Activated naive CD8-positive, alpha-beta T cell treated with anti-CD3 and anti-CD28 coated beads, Interleukin-2, amount 10 ng/mL, durations not matched to agents 7 days and 5 days (primary cell): ENCODE data around the gene MAPKAPK5. TPM values are rescaled to one million over a fixed set of nuclear protein-coding genes. Genes with fewer than 3 reads are reported as not detected.
"Not testable (repeated sequence)": the region's sequence is repeated elsewhere in the genome, so short reads cannot be mapped to it uniquely, and the experiment has no call there.

ENCODE experiments used
- ATAC-seq: fragments of 150-1000 bp; cut with Tn5 transposase; one replicate; pipeline ENCODE4 v1.10.0; 2021; ENCODE audit warnings: low read depth, moderate library complexity
- POLR2A ChIA-PET: fragments of 350-600 bp; sonication (Branson Sonifier 250); formaldehyde crosslinking; loops from one replicate; lab custom pipeline; 2021; ENCODE audit warnings: antibody characterized with exemption; lab: Charles Lee
- DNase-seq: peaks from one replicate; pipeline ENCODE4 v3.0.0; 2021
- H3K27ac Mint-ChIP-seq: one replicate; pipeline ENCODE4 v1.8.0; 2022; ENCODE audit warnings: mild to moderate bottlenecking, mixed read lengths
- H3K27me3 Mint-ChIP-seq: one replicate; pipeline ENCODE4 v1.8.0; 2022; ENCODE audit warnings: mild to moderate bottlenecking, moderate library complexity, mixed read lengths
- H3K36me3 Mint-ChIP-seq: one replicate; pipeline ENCODE4 v1.8.0; 2021; ENCODE audit warnings: mild to moderate bottlenecking, mixed read lengths
- H3K4me1 Mint-ChIP-seq: one replicate; pipeline ENCODE4 v1.8.0; 2021; ENCODE audit warnings: mixed read lengths
- H3K4me3 Mint-ChIP-seq: one replicate; pipeline ENCODE4 v1.8.0; 2022; ENCODE audit warnings: mild to moderate bottlenecking, moderate library complexity, mixed read lengths
- H3K9me3 Mint-ChIP-seq: one replicate; pipeline ENCODE4 v1.8.0; 2021; ENCODE audit warnings: mixed read lengths
- total RNA-seq, 2 experiments: library from RNA; stranded (reverse); gene quantifications; one replicate each; pipeline ENCODE4 v1.2.3, GENCODE V29; 2021

The MAPKAPK5 gene
- total RNA-seq, 2 experiments from 2014 or later: 52.5 to 63.7 TPM

DNA sequence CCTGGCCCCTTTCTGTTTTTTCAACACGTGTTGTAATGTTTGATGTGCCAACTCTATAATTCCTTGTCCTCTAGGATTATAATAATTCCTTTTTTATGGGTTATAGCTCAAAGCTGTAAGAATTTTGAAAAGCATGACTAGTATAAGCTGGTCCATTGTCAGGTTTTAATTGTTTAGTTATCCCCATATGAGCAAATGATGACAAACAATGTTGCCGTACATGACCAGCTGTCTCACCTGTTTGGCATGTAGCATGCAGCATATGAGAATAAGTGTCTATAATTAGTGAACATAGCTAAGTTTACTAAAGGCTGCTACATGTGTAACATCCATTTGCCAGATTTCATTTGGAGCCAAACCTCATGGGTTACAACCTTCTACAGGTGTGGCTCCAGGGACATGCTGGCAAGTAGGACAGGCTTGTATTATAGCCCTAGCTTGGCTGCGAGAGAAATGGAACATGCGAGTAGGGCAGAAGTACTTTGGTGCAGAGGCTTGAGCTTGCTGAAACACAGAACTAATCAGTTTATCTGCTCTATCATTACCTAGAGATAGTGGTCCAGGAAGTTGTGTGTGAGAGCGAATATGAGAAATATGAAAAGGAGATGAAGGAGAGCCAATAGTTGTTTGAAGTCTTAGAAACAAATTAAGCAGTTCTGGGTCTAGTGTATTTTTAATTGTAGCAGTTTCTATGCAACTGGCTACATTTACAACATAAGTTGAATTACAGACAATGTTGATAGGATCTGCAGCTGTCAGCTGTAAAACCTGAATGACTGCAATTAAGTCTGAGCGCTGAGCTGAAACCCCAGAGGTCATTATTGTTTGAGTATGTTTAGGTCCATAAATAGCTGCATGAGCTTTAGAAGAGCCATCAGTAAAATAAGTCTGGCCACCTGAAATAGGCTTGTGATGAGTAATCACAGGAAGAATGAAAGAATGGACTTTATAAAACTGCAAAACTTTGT, 22.6 kb upstream of the MAPKAPK5 start:
- DNase-seq: no peak
- ATAC-seq: no peak
- no peaks in the 10 kb centered on the region for H3K36me3 Mint-ChIP-seq
- H3K4me3 Mint-ChIP-seq: no peak overlapping the region
- POLR2A ChIA-PET: no interaction called here
- no peaks in the 10 kb centered on the region for H3K9me3 Mint-ChIP-seq
- no peak overlapping the region for H3K27ac Mint-ChIP-seq
- peaks cover 31% of the 10 kb centered on the region for H3K27me3 Mint-ChIP-seq
- no peaks in the 10 kb centered on the region for H3K4me1 Mint-ChIP-seq

DNA sequence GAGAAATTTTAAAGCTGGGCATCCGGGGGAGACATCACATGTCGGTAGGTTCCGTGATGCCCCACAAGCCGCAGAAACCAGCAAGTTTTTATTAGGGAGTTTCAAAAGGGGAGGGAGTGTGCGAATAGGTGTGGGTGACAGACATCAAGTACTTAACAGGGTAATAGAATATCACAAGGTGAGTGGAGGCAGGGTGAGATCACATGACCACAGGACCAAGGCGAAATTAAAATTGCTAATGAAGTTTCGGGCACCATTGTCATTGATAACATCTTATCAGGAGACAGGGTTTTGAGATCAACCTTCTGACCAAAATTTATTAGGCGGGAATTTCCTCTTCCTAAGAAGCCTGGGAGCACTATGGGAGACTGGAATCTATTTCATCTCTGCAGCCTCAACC, 21.2 kb upstream of the MAPKAPK5 start:
- H3K4me3 Mint-ChIP-seq, POLR2A ChIA-PET, H3K27ac Mint-ChIP-seq, H3K36me3 Mint-ChIP-seq, ATAC-seq, H3K9me3 Mint-ChIP-seq, H3K4me1 Mint-ChIP-seq, DNase-seq: not testable (repeated sequence)
- peaks cover 31% of the 10 kb centered on the region for H3K27me3 Mint-ChIP-seq

DNA sequence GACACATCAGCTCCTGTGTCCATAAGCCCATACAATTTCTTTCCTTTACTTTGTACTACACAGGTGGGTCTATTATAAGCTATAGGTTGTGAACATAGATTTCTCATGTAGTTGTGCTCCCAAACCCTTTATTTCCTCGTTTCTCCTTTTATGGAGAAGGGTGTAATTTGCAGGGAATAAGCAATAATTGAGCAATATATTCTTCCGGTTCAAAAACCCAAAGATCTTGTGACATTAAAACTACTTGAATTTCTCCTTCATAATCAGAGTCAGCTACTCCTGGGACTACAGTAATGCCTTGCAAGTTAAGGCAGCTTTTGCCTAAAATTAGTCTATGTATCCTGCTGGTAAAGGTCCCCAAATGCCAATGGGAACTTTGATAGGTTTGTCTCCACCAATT, 19.1 kb upstream of the MAPKAPK5 start:
- H3K4me1 Mint-ChIP-seq: no peaks in the 10 kb centered on the region
- POLR2A ChIA-PET: no interaction called here
- H3K9me3 Mint-ChIP-seq: no peaks in the 10 kb centered on the region
- H3K4me3 Mint-ChIP-seq: no peak overlapping the region
- ATAC-seq (no peak), DNase-seq (no peak)
- no peaks in the 10 kb centered on the region for H3K36me3 Mint-ChIP-seq
- H3K27me3 Mint-ChIP-seq: peaks cover 28% of the 10 kb centered on the region
- no peak overlapping the region for H3K27ac Mint-ChIP-seq

DNA sequence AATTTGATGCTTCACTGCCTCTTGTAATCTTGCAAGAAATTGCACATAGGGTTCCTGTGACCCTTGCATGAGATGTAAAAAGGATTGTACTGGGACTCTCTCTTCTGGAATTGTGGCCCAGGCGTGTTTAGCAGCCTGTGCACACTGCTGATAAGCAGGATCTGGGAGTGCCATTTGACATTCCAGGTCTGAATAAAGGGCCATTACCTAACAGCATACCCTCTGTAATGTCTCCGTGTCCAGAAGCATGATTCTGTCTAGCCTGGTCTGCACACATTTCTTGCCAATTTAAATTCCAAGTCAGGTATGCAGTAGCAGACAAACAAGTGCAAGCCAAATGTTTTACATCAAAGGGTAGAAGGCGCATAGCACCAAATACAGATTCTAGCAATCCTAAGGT, 18.1 kb upstream of the MAPKAPK5 start:
- peaks cover 24% of the 10 kb centered on the region for H3K27me3 Mint-ChIP-seq
- no peak for DNase-seq
- POLR2A ChIA-PET: no interaction called here
- H3K36me3 Mint-ChIP-seq: no peaks in the 10 kb centered on the region
- H3K27ac Mint-ChIP-seq: no peak overlapping the region
- H3K4me1 Mint-ChIP-seq: no peaks in the 10 kb centered on the region
- no peak overlapping the region for H3K4me3 Mint-ChIP-seq
- H3K9me3 Mint-ChIP-seq: no peaks in the 10 kb centered on the region
- ATAC-seq: no peak

DNA sequence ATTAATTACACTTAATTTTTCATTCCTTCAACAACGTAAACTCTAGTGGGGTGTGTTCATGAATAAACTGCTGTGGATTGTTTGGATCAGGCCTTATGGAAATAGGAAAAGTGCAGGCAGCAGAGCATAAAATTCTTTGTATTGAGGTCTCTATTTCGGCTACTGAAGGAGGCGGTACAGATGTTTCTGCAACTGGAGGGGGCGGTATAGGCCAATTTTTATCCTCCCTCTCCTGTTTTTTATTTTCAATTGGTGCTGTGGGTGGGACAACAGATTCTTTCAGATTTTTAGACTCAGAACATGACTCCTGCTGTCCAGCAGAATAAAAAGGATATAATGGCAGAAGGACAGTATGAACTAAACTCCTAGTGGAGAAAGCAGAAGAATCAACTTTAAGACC, 17.7 kb upstream of the MAPKAPK5 start:
- POLR2A ChIA-PET, H3K36me3 Mint-ChIP-seq, DNase-seq, H3K4me1 Mint-ChIP-seq, H3K4me3 Mint-ChIP-seq, H3K27ac Mint-ChIP-seq, ATAC-seq, H3K9me3 Mint-ChIP-seq: not testable (repeated sequence)
- peaks cover 24% of the 10 kb centered on the region for H3K27me3 Mint-ChIP-seq

DNA sequence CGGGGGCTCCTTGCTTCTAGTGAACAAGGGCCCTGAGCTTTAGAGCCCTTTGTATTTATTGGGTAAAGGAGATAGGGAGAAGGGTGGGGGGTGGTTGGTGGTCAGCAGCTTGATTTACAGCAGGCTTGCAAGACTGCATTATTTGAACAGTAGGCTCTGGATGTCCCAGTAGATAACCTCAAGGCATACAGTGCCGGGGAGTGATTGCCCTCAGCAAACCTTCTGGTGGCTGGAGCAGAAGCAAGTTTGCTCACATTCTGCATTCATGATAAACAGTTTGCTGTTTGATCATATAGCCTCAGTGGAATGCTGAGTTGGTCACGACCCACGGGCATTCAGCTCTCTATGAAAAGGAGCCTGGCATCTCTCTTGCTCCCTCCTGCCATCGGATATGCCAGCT, 16.5 kb upstream of the MAPKAPK5 start:
- H3K4me1 Mint-ChIP-seq: no peaks in the 10 kb centered on the region
- H3K27me3 Mint-ChIP-seq: peaks cover 23% of the 10 kb centered on the region
- H3K4me3 Mint-ChIP-seq: no peak overlapping the region
- DNase-seq: no peak
- H3K27ac Mint-ChIP-seq: no peak overlapping the region
- POLR2A ChIA-PET: no interaction called here
- ATAC-seq: no peak
- H3K9me3 Mint-ChIP-seq: no peaks in the 10 kb centered on the region
- H3K36me3 Mint-ChIP-seq: no peaks in the 10 kb centered on the region

DNA sequence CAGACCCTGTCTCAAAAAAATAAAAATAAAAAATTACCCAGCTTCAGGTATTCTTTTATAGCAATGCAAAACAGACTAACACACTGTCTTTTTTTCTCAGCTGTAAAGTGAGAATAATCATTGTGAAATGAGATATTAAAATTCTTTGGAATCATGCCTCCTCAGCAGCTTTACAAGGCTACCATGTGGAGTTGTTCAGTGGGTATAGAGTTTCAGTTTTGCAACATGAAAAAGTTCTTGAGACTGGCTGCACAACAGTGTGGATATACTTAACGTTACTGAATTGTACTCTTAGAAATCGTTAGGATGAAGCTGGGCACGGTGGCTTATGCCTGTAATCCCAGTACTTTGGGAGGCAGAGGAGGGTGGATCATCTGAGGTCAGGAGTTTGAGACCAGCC, 15.7 kb upstream of the MAPKAPK5 start:
- Mint-ChIP-seq H3K9me3 (no peaks in the 10 kb centered on the region), H3K27ac (no peak overlapping the region), H3K4me3 (no peak overlapping the region), H3K4me1 (no peaks in the 10 kb centered on the region), H3K27me3 (peaks cover 20% of the 10 kb centered on the region), H3K36me3 (no peaks in the 10 kb centered on the region)
- POLR2A ChIA-PET: no interaction called here
- ATAC-seq (no peak), DNase-seq (no peak)

DNA sequence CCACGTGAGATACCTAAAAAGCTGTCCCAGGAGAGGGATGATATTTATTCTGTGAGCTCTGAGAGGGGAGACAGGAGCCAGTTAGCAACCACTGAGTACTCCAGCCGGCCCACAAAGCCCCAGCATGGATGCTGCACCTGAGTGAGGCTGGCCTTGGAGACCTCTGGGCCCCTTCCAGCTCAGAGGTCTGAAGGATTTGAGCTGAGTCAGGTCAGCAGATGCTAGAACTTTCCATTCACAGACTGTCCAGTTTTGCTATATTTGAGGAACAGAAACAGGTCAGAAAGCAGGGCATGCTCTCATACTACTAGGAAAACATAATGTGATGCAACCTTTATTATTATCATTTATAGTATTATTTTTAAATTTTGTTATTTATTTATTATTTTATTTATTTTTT, 15.0 kb upstream of the MAPKAPK5 start:
- DNase-seq: no peak
- POLR2A ChIA-PET: no interaction called here
- H3K27me3 Mint-ChIP-seq: peaks cover 17% of the 10 kb centered on the region
- ATAC-seq: no peak
- no peaks in the 10 kb centered on the region for H3K36me3 Mint-ChIP-seq
- no peaks in the 10 kb centered on the region for H3K9me3 Mint-ChIP-seq
- no peaks in the 10 kb centered on the region for H3K4me1 Mint-ChIP-seq
- H3K27ac Mint-ChIP-seq: no peak overlapping the region
- no peak overlapping the region for H3K4me3 Mint-ChIP-seq

DNA sequence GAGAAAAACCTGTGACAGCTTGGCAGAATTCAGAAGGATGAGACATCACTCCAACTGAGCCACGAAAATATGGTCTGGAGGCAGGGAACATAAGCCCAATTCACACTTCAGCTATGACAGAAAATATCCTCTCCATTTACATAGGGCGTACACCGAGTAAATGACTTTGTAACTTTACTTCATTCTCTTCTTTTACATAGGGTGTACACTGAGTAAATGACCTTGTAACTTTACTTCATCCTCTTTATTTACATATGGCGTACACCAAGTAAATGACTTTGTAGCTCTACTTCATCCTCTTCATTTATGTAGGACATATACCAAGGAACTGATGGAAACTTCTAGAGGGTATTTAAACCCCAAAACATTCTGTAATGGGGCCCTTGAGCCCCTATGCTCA, 14.1 kb upstream of the MAPKAPK5 start:
- Mint-ChIP-seq H3K27ac (no peak overlapping the region), H3K9me3 (no peaks in the 10 kb centered on the region), H3K4me1 (no peaks in the 10 kb centered on the region), H3K36me3 (no peaks in the 10 kb centered on the region), H3K27me3 (peaks cover 14% of the 10 kb centered on the region), H3K4me3 (no peak overlapping the region)
- ATAC-seq: no peak
- no peak for DNase-seq
- POLR2A ChIA-PET: no interaction called here

DNA sequence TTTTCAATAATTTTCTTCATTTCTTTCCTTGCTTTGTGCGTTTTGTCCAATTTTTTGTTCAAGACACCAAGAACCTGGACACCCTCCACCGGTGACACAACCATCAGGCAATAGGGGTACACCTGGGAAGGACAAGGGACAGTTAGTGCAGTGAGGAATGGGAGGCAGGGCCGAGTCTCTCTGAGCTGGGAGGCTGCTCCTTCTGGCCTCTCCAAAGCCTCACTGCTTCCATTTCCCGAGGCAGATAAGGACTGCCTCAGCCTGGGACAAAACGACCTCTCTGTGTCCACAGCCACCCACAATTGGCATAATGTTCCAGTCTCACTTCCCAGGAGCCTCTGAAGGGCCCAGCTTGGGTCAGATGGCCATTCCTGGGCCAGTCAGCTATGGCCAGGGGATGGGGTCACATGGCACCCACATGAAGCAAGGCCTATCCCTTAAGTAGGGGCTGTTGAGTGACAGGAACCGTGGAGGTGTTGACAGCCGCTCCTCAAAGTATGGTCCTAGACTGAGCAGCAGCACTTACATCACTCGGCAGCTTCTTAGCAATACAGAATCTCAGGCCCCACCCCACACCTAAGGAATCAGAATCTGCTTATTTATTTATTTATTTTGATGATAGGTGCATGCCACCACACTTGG, 13.6 kb upstream of the MAPKAPK5 start:
- no peaks in the 10 kb centered on the region for H3K4me1 Mint-ChIP-seq
- no peak overlapping the region for H3K4me3 Mint-ChIP-seq

DNA sequence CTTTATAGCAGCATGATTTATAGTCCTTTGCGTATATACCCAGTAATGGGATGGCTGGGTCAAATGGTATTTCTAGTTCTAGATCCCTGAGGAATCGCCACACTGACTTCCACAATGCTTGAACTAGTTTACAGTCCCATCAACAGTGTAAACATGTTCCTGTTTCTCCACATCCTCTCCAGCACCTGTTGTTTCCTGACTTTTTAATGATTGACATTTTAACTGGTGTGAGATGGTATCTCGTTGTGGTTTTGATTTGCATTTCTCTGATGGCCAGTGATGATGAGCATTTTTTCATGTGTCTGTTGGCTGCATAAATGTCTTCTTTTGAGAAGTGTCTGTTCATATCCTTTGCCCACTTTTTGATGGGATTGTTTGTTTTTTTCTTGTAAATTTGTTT, 12.4 kb upstream of the MAPKAPK5 start:
- DNase-seq, POLR2A ChIA-PET, H3K4me1 Mint-ChIP-seq, H3K27me3 Mint-ChIP-seq, H3K9me3 Mint-ChIP-seq, ATAC-seq, H3K4me3 Mint-ChIP-seq, H3K27ac Mint-ChIP-seq, H3K36me3 Mint-ChIP-seq: not testable (repeated sequence)

More for the DNA sequence above, 13.6 kb upstream of the MAPKAPK5 start:
- DNase-seq (no peak), ATAC-seq (no peak)
- Mint-ChIP-seq H3K36me3 (no peaks in the 10 kb centered on the region), H3K27me3 (peaks cover 8% of the 10 kb centered on the region), H3K27ac (no peak overlapping the region), H3K9me3 (no peaks in the 10 kb centered on the region)
- POLR2A ChIA-PET: no interaction called here

DNA sequence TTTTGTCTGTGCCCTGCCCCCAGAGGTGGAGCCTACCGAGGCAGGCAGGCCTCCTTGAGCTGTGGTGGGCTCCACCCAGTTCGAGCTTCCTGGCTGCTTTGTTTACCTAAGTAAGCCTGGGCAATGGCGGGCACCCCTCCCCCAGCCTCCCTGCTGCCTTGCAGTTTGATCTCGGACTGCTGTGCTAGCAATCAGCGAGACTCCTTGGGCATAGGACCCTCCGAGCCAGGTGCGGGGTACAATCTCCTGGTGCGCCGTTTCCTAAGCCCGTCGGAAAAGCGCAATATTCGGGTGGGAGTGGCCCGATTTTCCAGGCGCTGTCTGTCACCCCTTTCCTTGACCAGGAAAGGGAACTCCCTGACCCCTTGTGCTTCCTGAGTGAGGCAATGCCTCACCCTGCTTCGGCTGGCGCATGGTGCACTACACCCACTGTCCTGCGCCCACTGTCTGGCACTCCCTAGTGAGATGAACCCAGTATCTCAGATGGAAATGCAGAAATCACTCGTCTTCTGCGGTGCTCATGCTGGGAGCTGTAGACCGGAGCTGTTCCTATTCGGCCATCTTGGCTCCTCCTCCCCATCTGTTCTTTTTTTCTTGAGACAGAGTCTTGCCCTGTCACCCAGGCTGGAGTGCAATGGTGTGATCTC, 7.2 kb upstream of the MAPKAPK5 start:
- DNase-seq: peak; percentile 38
- POLR2A ChIA-PET: interaction anchor here (0.6 kb wide), 1 partner anchor 12 kb away, joined by 3 read pairs; no protein-coding TSS in a partner anchor
- H3K36me3 Mint-ChIP-seq: not testable (repeated sequence)

DNA sequence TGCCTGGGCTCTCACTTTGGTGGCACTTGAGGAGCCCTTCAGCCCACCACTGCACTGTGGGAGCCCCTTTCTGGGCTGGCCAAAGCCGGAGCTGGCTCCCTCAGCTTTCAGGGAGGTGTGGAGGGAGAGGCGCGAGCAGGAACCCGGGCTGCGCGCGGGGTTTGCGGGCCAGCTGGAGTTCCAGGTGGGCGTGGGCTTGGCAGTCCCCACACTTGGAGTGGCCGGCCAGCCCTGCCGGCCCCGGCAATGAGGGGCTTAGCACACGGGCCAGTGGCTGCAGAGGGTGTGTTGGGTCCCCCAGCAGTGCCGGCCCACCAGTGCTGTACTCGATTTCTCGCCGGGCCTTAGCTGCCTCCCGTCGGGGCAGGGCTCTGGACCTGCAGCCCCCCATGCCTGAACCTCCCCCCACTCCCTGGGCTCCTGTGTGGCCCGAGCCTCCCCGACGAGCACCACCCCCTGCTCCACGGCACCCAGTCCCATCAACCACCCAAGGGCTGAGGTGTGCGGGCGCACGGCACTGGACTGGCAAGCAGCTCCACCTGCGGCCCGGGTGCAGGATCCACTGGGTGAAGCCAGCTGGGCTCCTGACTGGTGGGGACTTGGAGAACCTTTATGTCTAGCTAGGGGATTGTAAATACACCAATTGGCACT, 6.4 kb upstream of the MAPKAPK5 start:
- not testable (repeated sequence) for H3K27ac Mint-ChIP-seq, ATAC-seq, H3K4me3 Mint-ChIP-seq, H3K27me3 Mint-ChIP-seq, H3K9me3 Mint-ChIP-seq, DNase-seq
- Mint-ChIP-seq H3K4me1 (peaks cover 19% of the 10 kb centered on the region), H3K36me3 (peaks cover 13% of the 10 kb centered on the region)
- POLR2A ChIA-PET: interaction anchor here (0.6 kb wide), 1 partner anchor 113 kb away, joined by 4 read pairs; no protein-coding TSS in a partner anchor

More for the DNA sequence above, 7.2 kb upstream of the MAPKAPK5 start:
- not testable (repeated sequence) for H3K27me3 Mint-ChIP-seq, ATAC-seq, H3K27ac Mint-ChIP-seq, H3K9me3 Mint-ChIP-seq
- H3K4me1 Mint-ChIP-seq: peaks cover 11% of the 10 kb centered on the region
- H3K4me3 Mint-ChIP-seq: peak overlapping the region; percentile 22
